GM12891 (cell line): ENCODE data around the gene HOXA9.

Experiments used
- DNase-seq: peaks from one replicate; pipeline ENCODE4 v3.0.0; 2011; ENCODE audit warnings: low spot score; ENCODE audit not compliant: insufficient read length
- FAIRE-seq: peaks from 2 replicates; lab custom pipeline; 2011; peaks lifted over from hg19 to GRCh38; lab: Jason Lieb, UNC
- PAX5 ChIP-seq: IDR thresholded peaks from 2 replicates; pipeline ENCODE4 v1.6.1; 2011; ENCODE audit warnings: low read length, moderate library complexity, mild to moderate bottlenecking; ENCODE audit not compliant: insufficient read depth, severe bottlenecking
- POLR2A ChIP-seq: IDR thresholded peaks from 2 replicates; pipeline ENCODE4 v1.6.1; 2011; ENCODE audit warnings: low read depth, low read length, control low read depth
- POLR2AphosphoS5 ChIP-seq: IDR thresholded peaks from 2 replicates; pipeline ENCODE4 v1.6.1; 2011; ENCODE audit warnings: low read depth, low read length, control low read depth
- POU2F2 ChIP-seq: IDR thresholded peaks from 2 replicates; pipeline ENCODE4 v1.6.1; 2011; ENCODE audit warnings: low read depth, mild to moderate bottlenecking, control low read depth, low read length, moderate library complexity
- SPI1 ChIP-seq: IDR thresholded peaks from 2 replicates; pipeline ENCODE4 v1.6.1; 2011; ENCODE audit warnings: low read depth, low read length, control low read depth
- TAF1 ChIP-seq: IDR thresholded peaks from 2 replicates; pipeline ENCODE4 v1.6.1; 2011; ENCODE audit warnings: low read depth, low read length, control low read depth

The HOXA9 gene

DNA sequence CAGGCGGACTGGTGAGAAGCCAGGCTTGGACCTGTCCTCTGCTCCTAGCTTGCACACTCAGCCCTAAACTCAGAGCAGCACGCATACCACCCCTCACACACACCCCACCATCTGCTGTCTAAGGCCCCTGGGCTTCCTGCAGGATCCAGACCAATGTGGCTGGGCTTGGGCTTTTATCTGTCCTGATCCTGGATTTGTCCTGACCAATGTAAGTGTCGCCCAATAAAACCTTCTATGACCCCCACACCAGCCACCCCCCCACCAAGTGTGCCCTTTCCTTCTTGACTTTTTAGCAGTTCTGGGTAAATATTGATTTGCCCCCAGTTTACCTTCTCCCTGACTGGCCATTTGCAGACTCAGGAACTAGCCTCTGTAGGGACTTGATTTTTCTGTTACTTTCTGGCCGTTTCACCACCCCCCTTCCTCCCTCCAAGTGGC, 36.3 kb upstream of the HOXA9 start:
- no peak for FAIRE-seq
- DNase-seq, result no peak
- TF ChIP-seq PAX5, result no peak
- no peak for TF ChIP-seq TAF1
- no peak for TF ChIP-seq POLR2AphosphoS5
- no peak for TF ChIP-seq POU2F2
- no peak for TF ChIP-seq SPI1
- no peak for TF ChIP-seq POLR2A

DNA sequence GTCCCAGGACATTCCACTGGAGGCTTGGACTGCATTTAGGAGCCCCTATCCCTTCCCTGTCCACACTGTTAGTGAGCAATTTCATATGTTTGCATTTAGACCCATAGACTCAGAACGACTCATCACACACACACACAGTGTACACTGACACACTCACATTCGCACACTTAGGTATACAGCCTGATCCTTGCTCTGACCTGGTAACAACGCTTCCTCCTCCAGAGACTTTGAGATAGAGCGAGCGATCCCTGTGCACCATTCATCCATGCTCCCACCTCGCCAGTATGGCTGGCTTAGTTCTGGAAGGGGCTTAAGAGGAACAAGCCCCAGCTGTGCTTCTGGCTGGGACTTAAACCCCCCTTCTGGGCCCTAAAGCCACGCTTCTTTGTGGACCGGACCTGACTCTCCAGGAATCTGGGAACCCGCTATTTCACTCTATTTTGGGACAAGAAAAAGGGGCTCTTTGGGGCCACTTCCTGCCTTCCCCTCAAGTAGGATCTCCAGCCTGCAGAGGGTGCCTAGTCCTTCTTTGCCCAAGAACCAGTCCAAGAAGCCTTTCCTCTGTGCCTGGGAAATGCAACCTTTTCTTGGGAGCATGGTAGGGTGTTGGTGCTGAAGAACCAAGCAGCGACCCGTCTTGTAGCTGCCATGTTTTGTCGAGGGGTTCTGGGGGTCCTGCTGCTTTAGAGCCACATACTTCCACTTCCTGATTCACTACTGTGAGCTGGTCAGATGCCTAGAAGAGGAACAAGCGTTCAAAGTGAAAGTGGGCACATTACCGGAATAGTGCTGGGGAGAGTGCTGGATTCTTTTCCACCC, 35.6 kb upstream of the HOXA9 start:
- TF ChIP-seq SPI1 (peak; percentile 48; the same call in 1 of the 2 replicates), POU2F2 (no peak)
- FAIRE-seq, result peak; percentile 13
- DNase-seq, result no peak

DNA sequence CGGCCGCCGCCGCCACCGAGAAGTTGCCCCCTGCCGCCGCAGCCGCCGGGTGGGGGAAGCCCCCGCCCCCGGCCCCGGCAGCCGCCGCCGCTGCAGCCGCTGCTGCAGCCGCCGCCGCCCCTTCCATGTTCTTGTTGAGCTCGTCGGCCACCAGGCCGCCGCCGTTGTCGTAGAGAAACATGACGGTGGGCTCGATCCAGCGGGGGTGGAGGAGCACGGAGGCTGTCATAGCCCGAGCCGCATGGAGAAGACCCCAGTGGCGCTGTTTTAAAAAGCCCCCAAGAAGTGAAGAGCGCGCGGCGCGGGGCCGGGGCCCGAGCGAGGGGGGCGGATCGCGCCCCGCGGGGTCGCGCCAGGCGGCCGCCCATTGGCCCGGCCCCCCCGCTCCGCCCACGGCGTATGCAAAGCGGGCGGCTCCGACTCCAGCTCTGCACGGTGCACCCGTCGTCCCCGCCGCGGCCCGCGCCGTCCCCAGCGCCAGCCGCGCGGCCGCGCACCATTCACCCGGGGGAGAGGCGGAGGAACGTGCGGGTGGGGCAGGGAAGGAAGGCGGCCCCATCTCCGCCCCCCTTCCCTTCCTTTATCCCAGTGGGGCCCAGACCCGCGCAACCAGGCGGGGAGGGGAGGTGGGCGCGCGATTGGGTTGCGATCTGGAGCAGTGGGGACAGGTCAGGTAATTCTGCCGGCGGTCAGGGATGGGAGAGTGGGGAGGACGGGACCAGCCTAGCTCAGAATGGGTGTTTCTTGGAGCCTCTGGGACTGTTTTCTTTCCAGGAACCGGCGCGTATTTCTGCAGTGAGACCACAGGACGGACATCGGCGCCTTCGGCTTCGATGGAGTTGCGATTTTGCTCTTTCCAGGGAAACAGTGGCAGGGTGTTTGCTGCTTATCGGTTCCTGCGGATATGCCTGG, 34.8 kb upstream of the HOXA9 start, which contains the start of gene HOXA13:
HOXA13 (minus strand) TSS at position 243 of the 912 bp plus-strand sequence; CDS start at position 229, 14 bp downstream.
- DNase-seq, result no peak
- FAIRE-seq, result no peak
- TF ChIP-seq POU2F2, result no peak
- no peak for TF ChIP-seq PAX5
- TF ChIP-seq POLR2AphosphoS5, result no peak
- TF ChIP-seq POLR2A, result no peak

DNA sequence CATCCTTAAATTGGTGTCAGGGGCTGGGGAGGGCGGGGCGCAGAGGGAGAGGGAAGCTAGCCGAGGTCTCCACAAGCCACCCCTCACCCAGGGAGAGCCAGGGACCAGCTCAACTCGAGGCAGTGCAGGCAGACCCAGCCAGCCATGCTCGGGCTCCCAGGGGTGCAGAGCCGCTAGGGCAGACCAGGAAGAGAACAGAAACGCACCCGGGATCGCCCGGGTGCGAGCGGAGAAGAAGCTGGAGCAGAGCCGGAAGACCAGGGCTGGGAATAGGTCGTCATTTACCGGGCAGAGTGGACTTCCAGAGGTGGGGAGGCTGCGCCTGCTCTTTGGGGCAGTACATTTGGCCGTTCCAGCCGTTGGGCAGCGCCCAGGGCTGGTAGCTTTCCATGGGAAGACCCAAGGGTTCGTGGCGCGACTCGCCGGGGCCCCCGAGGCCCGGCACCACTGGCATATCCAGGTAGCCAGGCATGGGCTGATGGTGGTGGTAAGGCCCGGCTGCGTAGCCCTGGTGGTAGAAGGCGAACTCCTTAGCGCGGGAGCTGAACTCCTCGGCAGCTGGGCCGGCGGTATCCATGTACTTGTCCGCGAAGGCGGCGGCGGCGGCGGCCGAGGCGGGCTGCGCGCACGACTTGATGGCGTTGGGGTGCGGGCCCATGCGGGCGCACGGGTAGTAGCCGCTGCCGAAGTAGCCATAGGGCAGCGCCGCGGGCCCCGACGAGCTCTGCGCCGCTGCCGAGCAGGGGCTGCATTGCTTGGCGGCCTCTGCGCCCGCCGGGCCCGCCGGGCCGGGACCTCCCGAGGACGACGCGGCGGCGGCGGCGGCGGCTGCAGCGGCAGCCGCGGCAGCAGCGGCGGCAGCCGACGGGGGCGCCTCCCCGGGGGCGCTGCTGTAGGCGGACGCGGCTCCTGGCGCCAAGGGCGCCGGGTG, 33.8 kb upstream of the HOXA9 start:
- FAIRE-seq (no peak), DNase-seq (no peak)
- TF ChIP-seq SPI1, result no peak

DNA sequence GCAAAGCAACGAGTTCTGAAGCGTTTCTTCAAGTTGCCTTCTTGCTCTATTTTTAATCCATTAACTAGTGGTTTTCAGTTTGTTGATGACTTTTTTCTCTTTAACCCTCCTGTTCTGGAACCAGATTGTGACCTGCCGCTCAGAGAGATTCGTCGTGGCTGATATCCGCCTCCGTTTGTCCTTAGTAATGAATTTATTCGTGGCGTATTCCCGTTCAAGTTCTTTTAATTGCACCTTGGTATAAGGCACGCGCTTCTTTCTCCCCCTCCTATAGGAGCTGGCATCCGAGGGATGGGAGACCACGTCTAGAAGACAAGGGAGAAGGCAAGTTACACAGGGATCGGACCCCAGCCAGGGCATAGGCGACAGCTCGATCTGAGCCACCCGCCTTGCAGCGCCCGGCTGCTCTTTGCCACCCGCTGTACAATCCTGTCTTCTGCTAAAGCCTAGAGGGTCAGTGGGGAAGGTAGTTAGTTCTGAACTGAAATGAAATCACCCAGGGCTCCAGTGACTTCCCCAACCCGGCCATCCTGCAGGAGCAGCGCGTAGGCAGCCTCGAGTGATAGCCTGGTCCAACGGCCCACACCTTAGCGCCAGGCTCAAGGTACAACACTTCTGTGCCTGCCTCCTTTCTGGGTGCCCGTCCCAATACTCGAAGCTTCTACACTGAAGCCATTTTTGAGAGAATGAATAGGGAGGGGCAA, 33.0 kb upstream of the HOXA9 start:
- DNase-seq, result no peak
- no peak for TF ChIP-seq TAF1
- no peak for TF ChIP-seq SPI1
- no peak for TF ChIP-seq POLR2A
- no peak for TF ChIP-seq PAX5
- TF ChIP-seq POLR2AphosphoS5, result no peak
- TF ChIP-seq POU2F2, result no peak
- no peak for FAIRE-seq

DNA sequence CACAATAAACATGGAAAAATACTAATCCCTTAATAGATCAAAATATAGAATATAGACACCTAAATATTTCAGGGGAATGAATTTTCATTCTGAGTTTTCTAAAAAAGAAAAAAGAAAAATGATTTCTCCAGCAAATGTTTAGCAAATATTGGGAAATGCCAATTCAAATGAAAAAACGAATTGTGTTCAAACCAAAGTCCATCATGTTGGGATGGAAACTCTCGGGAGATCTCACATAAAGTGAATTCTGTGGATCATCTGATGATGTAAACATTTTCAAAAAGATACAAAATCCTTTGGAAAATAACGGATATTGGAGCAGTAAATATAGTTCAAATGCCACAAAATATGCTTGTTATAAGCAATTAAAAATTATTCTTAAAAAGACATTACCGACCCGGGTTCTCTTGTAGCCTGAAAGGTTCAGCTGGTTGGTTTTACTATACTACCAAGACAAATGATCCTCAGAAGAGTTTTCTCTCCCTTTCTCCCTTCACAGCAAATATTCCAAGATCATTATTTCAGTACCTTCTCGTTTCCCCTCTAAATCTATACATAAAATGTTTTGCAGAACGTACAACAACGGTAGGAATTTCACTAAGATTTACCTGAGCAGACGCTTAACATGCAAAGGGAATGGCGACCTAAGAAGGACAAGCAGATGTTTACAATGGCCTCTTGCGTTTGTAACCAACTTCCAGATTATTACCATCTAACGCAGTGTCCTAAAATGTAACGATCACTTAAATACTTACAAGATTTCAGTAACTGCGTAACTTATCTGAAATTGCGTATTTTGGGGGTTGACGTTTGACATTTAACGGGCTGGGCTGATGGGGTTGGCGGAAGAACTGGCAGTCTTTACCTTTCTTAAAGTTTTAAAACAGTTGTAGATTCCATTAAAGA, 32.1 kb upstream of the HOXA9 start:
- no peak for DNase-seq
- no peak for FAIRE-seq
- no peak for TF ChIP-seq POU2F2
- TF ChIP-seq POLR2A, result no peak
- no peak for TF ChIP-seq PAX5
- TF ChIP-seq SPI1, result no peak
- TF ChIP-seq POLR2AphosphoS5, result no peak
- TF ChIP-seq TAF1, result no peak

DNA sequence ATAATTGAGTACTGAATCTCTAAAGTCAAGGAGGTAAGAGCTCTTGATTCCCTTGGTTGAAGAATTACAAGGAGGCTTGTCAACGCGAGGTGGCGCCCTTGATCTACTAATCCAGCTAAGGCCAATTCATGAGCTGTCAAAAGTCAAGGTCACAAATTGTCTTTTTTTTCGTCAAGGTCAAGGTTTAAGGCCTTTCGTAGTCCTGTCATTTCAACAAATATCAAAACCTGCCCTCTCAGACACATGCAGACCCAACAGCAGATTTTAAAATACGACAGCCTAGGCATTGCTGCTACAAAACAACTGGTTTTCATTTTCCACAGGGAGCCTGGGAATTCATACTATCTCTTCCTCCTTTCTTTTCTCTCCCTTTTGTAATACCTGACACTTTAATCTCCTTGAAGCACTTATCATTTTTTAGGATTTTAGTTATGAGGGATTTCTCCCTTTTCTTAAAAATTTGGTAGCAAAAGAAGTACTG, 31.0 kb upstream of the HOXA9 start:
- DNase-seq (peak; percentile 60), FAIRE-seq (peak; percentile 88)
- TF ChIP-seq PAX5 (no peak), SPI1 (no peak), POLR2A (no peak), POU2F2 (no peak), TAF1 (no peak), POLR2AphosphoS5 (no peak)
